ENCODE measurements around the gene CCDC78. TPM values are rescaled to one million over a fixed set of nuclear protein-coding genes. Genes with fewer than 3 reads are reported as not detected.
A peak's percentile ranks its signal among the peaks of the same experiment; 100 is the strongest.

Gene CCDC78
- total and polyA plus RNA-seq, 2 of the 13 experiments (the other 11 are each of a cell fraction or from before 2014, with no cell fraction given) = 0.53 to 1.5 TPM

- DNase-seq (ENCODE audit: low spot score) (no peak), FAIRE-seq (no peak), ATAC-seq (peak; percentile 34)
- H3K79me2 ChIP-seq (ENCODE audit: insufficient read depth, low read length) = no peaks in the 10 kb centered on the region
- peaks cover 11% of the 10 kb centered on the region for H3K4me1 ChIP-seq (ENCODE audit: insufficient read depth, low read length)
- H3K9me3 ChIP-seq (ENCODE audit: low read length) = no peaks in the 10 kb centered on the region
- peak overlapping the region in 1 of 3 experiments; percentile 27; a peak in 1 of 6 replicates for H3K4me3 ChIP-seq (replicated peaks in 1 of 3; ENCODE audit: insufficient read depth in 1 of 3, low read depth in 2 of 3, low read length in 3 of 3)
- no peak for TF ChIP-seq ZNF724P (CRISPR knock-in tag; IDR thresholded peaks at IDR 0.05; ENCODE audit: borderline replicate concordance)
- no peak for TF ChIP-seq PHF20 (CRISPR knock-in tag; IDR thresholded peaks at IDR 0.05)
- TF ChIP-seq RAD51 (IDR thresholded peaks at IDR 0.05; ENCODE audit: borderline replicate concordance) = no peak
- CTCF ChIA-PET (ENCODE audit: low intra/inter-chr PET ratio, low total read pairs) = no interaction called here
- 0 out of 2 replicates have a peak overlapping the region, but pooled peaks have one; percentile 26 for H3K4me2 ChIP-seq (ENCODE audit: low read depth, low read length)
- no peak overlapping the region for H3K9ac ChIP-seq (ENCODE audit: insufficient read depth, low read depth, low read length)
- POLR2A ChIA-PET = interaction anchor here (1.3 kb wide), 1 partner anchor 9 kb away, joined by 3 read pairs; no protein-coding TSS in a partner anchor
- H3K27me3 ChIP-seq (ENCODE audit: control insufficient read depth in 1 of 2, insufficient read depth in 2 of 2, low read length in 2 of 2) = peaks cover 5 to 48% of the 10 kb centered on the region in 2 experiments
- intact Hi-C loops (cut with micrococcal nuclease; ENCODE audit: unreplicated experiment) = no loop called here
- in situ Hi-C loops (cut with HindIII; ENCODE audit: extremely low pct_ligation_motif_present, low pct_unique_long_range_greater_than_20kb) = no loop called here
- BruUV-seq (replicated peaks) = no TSS peak
- H2AFZ ChIP-seq (ENCODE audit: low read length) = no peak overlapping the region
- 2% methylated on average over 10 of the region's 10 CpGs for WGBS (ENCODE audit: low lambda C conversion rate)
- H3K27ac ChIP-seq (ENCODE audit: extremely low read length, insufficient read depth, low read length) = no peak overlapping the region
- no peaks in the 10 kb centered on the region for H3K36me3 ChIP-seq (replicated peaks in 1 of 2; ENCODE audit: control insufficient read depth in 1 of 2, insufficient read depth in 2 of 2, low read length in 2 of 2)
- H4K20me1 ChIP-seq (ENCODE audit: insufficient read depth, low read length) = no peaks in the 10 kb centered on the region
These were observed 25.7 kb upstream of the CCDC78 start for GRCh38 chr16:752007-752312.

GRCh38 chr16:751152-752006 lies 25.1 kb upstream of the CCDC78 start:
- intact Hi-C loops (cut with micrococcal nuclease; ENCODE audit: unreplicated experiment) = no loop called here
- no peak overlapping the region for H3K27ac ChIP-seq (ENCODE audit: extremely low read length, insufficient read depth, low read length)
- 0 out of 2 replicates have a peak overlapping the region, but pooled peaks have one; percentile 26 for H3K4me2 ChIP-seq (ENCODE audit: low read depth, low read length)
- TF ChIP-seq ZFP36 (IDR thresholded peaks at IDR 0.05; ENCODE audit: borderline replicate concordance, low read depth, low read length, partially characterized antibody) (peak; percentile 59), NRL (CRISPR knock-in tag; IDR thresholded peaks at IDR 0.05; ENCODE audit: borderline replicate concordance) (no peak)
- no peaks in the 10 kb centered on the region for H3K79me2 ChIP-seq (ENCODE audit: insufficient read depth, low read length)
- peak overlapping the region in 1 of 3 experiments; percentile 27; a peak in 1 of 6 replicates for H3K4me3 ChIP-seq (replicated peaks in 1 of 3; ENCODE audit: insufficient read depth in 1 of 3, low read depth in 2 of 3, low read length in 3 of 3)
- H3K4me1 ChIP-seq (ENCODE audit: insufficient read depth, low read length) = peaks cover 11% of the 10 kb centered on the region
- no peaks in the 10 kb centered on the region for H3K9me3 ChIP-seq (ENCODE audit: low read length)
- CTCF ChIA-PET (ENCODE audit: low intra/inter-chr PET ratio, low total read pairs) = no interaction called here
- no peak for DNase-seq (ENCODE audit: low spot score)
- H3K27me3 ChIP-seq (ENCODE audit: control insufficient read depth in 1 of 2, insufficient read depth in 2 of 2, low read length in 2 of 2) = peaks cover 5 to 47% of the 10 kb centered on the region in 2 experiments
- H3K36me3 ChIP-seq (replicated peaks in 1 of 2; ENCODE audit: control insufficient read depth in 1 of 2, insufficient read depth in 2 of 2, low read length in 2 of 2) = no peaks in the 10 kb centered on the region
- no peaks in the 10 kb centered on the region for H4K20me1 ChIP-seq (ENCODE audit: insufficient read depth, low read length)
- 19% methylated on average over 29 of the region's 39 CpGs for WGBS (ENCODE audit: low lambda C conversion rate)
- no peak for FAIRE-seq
- POLR2A ChIA-PET = interaction anchor here (1.3 kb wide), 1 partner anchor 10 kb away, joined by 3 read pairs; no protein-coding TSS in a partner anchor
- BruUV-seq (replicated peaks) = no TSS peak
- H3K9ac ChIP-seq (ENCODE audit: insufficient read depth, low read depth, low read length) = no peak overlapping the region
- ATAC-seq = no peak
- in situ Hi-C loops (cut with HindIII; ENCODE audit: extremely low pct_ligation_motif_present, low pct_unique_long_range_greater_than_20kb) = no loop called here
- H2AFZ ChIP-seq (ENCODE audit: low read length) = no peak overlapping the region
